Measurements from ENCODE around the gene SLC25A38.
A peak's percentile ranks its signal among the peaks of the same experiment; 100 is the strongest.

The SLC25A38 gene

DNA sequence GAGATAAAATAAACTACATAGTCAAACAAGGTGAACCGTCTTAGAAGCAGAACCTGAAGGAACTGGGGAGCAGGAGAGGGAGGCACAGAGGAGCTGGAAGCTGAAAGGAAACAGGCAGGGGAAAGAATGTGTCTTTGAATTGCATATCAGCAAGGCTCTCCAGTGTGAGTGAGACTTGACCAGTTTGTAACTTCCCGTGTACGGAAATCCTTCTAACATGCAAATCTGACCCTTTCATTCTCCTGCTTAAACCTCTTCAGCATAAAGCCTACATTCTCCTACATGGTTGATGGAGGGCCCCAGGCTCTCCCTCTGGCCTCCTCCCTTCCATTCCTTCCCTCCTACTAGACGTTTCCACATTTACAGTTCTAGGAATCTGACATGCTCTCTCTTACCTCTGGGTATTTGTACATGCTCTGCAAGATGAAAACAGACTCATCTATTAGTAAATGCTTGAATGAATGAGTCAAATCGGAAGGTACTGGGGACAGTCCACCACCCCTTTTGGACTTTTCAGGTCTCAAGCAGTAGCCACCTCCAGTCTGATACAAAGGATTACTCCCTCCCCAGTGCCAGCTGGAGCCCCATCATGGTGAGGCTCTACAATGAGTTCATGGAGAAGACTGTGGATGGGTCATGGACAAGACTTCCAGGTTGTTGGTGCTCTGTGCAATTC is 6.1 kb upstream of the SLC25A38 start:
- no peak for DNase-seq (ENCODE audit: low read depth in 2 of 2)

DNA sequence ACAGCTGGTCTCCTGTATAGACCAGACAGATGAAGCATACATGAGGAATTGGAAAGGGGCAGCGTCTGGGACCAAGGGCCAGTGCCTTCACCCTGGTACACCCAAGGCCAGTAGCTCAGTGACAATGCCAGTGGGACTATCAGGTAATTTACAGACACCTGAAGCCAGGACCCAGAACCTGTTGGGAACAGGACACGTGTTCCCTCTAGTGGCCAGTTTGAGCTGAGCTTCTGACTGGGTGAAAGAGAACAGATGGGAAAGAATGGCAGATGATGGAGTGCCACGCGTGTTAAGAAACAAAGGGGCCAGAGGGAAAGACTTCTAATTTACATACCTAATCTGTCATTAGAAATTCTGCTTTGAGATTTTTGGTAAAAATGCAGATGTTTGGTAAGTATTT is 5.1 kb upstream of the SLC25A38 start:
- no peak for DNase-seq (ENCODE audit: low read depth in 2 of 2)

DNA sequence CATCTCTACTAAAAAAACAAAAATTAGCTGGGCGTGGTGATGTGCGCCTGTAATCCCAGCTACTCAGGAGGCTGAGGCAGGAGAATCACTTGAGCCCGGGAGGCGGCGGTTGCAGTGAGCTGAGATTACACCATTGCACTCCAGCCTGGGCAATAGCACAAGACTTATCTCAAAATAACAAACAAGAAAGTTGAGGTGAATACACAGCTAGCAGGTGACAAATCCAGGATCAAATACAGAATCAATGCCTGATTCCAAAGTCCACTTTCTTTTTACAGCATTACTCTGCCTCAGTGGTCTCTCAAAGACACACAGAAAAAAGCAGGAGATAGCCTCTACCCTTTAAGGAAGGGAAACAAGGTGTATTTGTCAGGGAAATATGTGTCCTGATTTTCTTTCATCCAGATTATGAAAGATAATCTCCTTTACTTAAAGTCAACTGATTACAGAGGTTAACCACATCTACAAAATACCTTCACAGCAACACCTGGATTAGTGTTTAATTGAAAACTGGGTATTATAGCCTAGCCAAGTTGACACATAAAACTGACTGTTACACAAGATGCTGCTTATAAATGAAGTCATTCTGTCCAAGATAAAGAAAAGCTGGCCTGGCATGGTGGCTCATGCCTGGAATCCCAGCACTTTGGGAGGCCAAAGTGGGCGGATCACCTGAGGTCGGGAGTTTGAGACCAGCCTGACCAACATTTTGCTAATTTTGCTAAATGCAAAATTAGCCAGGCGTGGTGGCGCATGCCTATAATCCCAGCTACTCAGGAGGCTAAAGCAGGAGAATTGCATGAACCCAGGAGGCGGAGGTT is 4.0 kb upstream of the SLC25A38 start:
- DNase-seq (ENCODE audit: low read depth in 2 of 2), result no peak

DNA sequence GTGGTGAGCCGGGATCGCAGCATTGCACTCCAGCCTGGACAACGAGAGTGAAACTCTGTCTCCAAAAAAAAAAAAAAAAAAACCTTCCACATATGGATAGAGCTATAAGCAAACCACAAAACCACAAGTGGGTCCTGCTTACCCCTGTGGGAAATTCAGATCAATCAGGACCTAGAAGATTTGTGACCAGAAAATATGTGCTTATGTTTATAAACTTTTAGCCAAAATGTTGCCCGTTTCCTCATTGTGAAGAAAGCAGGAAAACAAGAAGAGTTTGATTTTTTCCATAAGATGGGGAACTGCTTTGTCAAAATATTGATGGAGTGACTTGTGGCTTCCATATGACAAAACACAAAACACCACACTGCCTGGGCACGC is 3.4 kb upstream of the SLC25A38 start:
- DNase-seq (ENCODE audit: low read depth in 2 of 2), result no peak

DNA sequence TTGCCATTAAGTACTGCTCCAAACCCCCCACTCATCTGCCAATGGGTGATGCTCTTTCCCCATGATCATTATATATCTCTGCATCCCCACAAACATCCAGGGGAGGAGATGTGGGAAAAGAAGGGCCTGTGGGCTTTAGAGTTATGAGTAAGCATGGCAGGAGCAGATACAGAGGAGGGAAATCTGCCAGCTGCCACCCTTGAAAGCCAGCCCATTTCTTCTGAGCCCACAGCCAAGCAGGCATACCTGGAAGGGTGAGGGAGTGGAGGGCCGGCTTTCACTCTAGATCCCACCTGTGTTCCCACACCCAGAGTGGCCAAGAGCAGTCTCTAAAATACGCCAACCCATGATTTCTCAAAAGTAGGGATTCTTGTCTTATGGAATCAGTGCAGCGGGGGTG is 1.7 kb upstream of the SLC25A38 start:
- DNase-seq (ENCODE audit: low read depth in 2 of 2), result no peak

DNA sequence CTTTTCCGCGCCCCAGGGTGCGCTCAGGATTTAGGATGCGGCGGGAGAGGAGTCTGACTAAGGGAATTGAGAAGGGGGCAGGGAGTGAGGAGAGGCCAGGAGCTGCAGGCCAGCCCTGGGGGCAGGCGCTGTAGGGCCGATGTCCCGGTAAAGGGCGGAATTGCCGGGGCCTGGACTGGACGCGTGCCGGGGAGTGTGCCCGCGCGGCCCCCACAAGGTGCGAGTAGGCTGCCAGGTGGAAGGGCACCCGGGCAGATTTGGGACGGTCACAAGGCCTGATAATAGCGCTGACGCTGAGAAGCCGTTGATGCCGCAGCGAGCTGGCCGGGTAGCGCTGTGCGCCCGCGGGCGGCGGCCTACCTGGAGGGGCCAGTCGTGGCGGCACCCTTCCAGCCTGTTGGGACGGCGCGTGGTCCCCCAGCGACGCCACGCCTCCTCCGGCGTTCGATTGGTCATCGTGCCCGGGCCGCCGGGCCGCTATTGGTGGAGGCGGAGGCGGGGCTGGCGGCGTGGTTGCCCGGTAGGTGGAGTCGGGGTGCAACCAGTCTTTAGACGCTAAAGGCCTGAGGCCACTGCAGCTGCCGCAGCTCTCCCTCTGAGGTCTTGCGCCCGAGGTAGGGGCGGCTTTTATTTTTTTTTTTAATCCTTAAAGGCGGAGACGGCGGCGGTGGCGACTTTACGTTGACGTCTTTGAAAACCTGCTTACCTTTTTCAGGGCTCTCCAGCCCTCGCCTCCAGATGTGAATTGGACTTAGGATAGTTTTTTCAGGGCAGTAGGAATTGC is 903 bp downstream of the SLC25A38 start:
- peak; percentile 70 to 71 for DNase-seq (ENCODE audit: low read depth in 2 of 2)

DNA sequence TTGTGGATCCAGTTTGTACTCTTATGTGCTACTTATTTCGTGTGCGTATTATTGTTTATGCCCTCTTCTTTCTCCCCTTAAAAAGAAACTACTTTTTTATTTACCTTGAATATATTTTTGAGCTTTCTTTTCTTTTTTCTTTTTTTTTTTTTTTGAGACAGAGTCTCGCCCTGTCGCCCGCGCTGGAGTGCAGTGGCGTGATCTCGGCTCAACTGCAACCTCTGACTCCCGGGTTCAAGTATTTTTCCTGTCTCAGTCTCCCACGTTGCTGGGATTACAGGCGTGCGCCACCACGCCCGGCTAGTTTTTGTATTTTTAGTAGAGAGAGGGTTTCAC is 1.5 kb downstream of the SLC25A38 start:
- DNase-seq (ENCODE audit: low read depth in 2 of 2), result no peak

DNA sequence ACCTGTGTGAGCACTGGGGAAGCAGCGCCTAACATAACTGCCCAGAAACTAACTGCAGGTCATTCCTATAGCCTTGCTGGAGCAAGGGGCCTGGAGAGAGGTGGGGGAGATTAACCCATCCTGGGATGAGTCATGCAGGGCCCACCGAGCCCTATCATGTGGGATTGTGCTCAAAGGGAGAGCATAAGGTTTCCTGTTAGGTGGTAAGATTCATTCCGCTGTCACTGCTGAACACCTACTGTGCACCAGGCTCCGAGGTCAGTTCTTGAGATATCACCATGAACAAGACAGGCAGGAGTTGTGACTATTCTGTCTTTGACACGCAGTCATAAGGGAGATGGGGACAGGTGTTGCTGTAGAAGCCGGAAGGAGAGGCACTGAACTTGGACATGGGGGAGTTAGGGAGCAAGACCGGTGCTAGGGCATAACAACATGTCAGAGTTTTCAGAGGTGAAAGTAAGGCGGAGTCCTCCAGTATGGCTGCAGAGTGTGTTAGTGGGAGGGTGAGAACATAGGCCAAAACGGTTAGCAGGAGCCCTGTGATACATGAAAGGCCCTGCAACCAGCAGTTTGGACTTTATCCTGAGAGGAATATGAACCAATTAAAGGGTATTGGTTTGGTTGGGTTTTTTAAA is 2.4 kb downstream of the SLC25A38 start:
- DNase-seq (ENCODE audit: low read depth in 2 of 2), result no peak

DNA sequence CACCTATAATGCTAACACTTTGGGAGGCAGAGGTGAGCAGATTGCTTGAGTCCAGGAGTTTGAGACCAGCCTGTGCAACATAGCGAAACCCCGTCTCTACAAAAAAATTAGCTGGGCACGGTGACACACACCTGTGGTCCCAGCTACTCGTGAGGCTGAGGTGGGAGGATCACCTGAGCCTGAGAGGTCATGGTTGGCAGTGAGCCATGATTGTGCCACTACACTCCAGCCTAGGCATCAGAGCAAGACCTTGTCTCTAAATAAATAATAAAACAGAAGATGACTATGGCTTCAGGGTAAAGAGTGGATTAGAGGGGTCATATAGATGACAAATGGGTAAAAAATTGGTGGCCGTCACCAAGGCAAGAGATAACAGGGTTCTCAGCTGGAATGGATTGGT is 3.1 kb downstream of the SLC25A38 start:
- no peak for DNase-seq (ENCODE audit: low read depth in 2 of 2)

DNA sequence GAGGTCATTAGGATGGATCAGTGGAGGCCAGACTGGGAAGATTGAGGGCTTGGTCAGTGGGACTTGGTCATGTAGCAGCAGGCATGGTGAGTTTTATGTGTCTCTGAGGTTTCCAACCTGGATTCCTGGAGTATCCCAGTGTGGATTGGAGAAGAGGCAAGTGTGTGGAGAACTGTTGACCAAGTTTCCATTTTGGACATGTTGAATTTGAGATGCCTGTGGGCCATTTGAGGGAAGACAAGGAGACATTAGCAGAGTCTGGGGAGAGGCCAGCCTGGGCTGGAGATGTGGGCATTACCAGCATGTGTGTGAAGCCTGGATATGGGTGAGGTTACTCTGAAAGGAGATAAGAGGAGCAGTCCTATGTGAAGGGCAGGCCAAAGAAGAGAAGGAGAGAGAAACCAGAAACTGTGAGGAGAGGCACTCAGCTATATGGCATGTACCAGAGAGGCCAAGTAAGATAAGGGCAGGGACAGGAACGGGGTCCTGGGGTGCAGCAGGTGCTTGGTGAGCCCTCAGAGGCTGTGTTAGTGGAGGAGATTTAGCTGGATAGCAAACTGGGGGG is 4.3 kb downstream of the SLC25A38 start:
- no peak for DNase-seq (ENCODE audit: low read depth in 2 of 2)

DNA sequence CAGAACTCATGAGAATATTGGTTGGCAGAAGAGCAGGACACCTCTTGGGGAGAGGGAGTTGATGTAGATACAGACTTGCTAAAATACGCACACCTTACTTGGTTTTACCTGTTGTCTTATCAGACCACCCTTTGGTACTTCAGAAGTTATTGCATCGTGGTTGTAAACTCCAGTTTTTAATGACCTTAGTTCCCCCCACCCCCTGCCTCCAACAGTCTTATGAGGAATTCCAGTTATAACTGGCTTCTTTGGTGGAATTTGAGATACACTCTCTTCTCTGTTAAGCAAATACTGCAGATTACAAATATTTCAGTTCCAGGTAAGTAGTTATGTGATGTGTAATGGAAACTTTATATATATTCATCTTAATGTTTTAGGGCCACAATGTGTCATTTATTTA is 5.0 kb downstream of the SLC25A38 start:
- no peak for DNase-seq (ENCODE audit: low read depth in 2 of 2)

DNA sequence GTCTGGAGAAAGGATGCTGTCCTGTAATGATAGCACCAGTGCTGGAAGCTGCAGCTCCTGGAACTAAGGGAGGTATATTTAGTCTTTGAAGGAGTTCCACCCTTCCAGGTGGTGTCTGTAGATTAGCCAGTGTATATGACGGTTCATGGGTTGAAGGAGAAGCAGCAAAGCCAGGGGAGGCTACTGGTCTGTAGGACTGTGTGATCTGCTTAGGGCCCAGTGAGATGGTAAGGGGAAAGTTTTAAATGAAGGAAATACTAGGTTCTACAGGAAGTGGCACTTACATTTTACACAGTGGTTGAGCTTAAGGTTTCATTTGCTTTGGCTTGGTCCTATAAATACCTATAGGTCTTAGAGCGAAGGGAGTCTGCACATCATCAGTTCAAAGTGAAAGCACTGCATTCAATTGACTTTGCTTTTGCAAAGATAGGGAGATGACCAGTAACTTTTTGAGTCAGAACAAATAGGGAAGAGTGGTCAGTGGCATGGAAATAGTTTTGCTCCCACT is 5.6 kb downstream of the SLC25A38 start:
- no peak for DNase-seq (ENCODE audit: low read depth in 2 of 2)

DNA sequence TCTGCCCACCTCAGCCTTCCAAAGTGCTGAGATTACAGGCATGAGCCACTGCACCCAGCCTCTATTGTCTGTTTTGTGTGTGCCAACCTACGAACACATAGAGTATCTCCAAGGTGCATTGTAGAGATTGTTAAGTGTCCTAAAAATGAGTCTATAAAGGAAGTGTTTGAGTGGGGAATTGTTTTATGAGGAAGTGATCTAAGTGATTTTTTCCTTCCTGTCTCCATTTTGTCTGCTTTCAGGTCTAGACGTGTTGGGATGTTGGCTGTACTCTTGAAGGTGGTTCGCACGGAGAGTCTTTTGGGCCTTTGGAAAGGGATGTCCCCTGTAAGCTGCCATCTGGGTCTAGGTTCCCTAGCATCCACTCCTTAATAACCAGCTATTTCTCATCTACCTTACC is 7.0 kb downstream of the SLC25A38 start:
- no peak for DNase-seq (ENCODE audit: low read depth in 2 of 2)

DNA sequence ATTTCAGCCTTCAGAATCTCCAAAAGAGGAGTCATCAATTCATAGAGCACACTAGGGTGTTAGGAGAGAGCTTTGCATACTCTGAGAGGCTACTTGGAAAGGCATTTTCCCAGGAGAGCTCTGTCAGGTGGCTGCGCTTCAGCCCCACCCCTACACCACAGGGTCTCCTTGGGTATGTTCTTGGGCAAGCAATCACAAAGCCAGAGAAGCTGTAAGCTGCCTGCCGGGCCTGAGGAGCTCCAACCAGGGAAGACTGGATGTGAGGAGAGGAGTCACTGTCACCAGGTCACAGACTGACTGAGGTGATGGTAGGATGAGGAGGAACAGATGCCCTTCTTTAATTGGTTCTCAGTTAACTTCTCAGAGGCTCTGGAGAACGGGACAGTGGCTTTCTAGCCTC is 13.5 kb downstream of the SLC25A38 start:
- no peak for DNase-seq (ENCODE audit: low read depth in 2 of 2)

DNA sequence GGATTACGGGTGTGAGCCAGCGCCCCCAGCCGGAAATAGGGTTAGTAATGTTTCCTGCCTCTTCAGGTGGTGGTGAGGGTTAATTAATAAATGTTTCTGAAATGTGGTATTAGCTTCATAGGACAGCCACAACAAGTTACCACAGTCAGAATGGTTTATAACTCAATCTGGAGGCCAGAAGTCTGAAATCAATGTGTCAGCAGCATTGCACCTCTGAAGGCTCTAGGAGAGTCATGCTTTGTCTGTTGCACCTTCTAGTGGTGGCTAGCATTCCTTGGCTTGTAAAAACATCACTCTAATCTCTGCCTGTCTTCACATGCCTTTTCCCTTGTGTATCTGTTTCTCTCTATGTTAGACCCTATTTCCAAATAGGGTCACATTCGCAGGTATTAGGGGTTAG is 15.5 kb downstream of the SLC25A38 start:
- DNase-seq (ENCODE audit: low read depth in 2 of 2), result no peak

DNA sequence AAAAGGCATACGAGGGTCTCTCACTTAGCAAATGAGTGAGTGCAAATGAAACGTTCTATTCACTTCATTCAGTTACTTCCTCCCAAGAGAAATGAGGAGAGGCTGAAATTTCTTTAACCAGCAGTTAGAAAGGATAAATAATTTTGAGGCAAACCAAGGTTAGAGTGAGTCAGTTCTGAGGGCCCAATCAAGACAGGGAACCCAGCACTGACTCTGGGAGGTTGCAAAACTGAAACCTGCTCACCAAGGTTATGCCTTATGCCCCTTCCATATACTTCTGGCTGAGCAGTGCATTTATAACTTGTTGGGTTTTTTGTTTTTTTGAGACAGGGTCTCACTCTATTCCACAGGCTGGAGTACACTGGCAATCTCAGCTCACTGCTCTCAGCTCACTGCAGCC is 18.8 kb downstream of the SLC25A38 start:
- no peak for DNase-seq (ENCODE audit: low read depth in 2 of 2)

DNA sequence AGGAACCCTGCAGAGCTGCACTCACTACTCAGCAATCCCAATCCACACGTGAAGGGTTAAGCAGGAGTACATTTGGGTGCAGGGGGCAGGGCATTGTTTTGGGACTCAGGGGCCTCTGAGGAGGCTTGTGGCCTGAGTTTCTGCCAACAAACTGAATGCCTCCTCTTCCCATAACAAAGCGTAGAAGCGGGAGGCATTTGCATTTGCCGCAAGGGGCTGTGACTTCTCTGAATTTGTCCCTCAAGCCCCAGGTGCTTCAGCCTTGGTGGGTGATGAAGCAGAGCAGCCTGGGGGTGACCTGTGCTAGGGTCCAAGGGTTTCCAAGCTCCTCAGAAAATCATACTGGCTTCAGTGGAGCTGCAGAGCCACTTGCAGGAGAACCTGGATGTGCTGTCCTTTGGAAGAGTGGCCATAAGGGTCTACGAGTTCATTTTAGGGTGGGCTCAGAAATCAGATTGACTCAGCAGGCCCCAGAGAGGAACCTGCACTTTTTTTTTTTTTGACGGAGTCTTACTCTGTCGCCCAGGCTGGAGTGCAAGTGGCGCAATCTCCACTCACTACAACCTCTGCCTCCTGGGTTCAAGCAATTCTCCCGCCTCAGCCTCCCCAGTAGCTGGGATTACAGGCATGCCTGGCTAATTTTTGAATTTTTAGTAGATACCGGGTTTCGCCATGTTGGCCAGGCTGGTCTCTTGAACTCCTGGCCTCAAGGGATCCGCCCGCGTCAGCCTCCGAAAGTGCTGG is 21.9 kb downstream of the SLC25A38 start:
- DNase-seq (ENCODE audit: low read depth in 2 of 2), result no peak

DNA sequence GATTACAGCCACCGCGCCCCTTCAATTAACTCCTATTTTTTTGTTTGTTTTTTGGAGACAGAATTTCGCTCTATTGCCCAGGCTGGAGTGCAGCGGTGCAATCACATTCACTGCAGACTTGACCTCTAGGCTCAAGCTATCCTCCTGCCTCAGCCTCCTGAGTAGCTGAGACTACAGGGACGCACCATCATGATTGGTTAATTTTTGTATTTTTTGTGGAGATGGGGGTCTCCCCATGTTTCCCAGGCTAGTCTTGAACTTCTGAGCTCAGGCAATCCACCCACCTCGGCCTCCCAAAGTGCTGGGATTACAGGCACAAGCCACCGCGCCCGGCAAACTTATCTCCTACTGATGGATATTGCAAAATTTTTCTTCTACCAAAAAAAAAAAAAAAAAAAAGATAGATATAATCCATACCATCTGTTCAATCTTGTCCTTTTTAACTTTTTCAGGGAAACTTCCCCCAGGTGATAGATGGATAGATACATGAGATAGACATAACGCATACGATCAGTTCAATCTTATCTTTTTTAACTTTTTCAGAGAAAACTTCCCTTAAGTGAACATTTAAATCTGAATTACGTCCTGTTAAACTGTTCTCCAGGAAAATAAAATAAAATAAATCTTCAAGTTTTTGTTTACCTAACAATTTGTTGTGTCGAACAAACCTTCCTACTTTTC is 22.7 kb downstream of the SLC25A38 start:
- no peak for DNase-seq (ENCODE audit: low read depth in 2 of 2)

DNA sequence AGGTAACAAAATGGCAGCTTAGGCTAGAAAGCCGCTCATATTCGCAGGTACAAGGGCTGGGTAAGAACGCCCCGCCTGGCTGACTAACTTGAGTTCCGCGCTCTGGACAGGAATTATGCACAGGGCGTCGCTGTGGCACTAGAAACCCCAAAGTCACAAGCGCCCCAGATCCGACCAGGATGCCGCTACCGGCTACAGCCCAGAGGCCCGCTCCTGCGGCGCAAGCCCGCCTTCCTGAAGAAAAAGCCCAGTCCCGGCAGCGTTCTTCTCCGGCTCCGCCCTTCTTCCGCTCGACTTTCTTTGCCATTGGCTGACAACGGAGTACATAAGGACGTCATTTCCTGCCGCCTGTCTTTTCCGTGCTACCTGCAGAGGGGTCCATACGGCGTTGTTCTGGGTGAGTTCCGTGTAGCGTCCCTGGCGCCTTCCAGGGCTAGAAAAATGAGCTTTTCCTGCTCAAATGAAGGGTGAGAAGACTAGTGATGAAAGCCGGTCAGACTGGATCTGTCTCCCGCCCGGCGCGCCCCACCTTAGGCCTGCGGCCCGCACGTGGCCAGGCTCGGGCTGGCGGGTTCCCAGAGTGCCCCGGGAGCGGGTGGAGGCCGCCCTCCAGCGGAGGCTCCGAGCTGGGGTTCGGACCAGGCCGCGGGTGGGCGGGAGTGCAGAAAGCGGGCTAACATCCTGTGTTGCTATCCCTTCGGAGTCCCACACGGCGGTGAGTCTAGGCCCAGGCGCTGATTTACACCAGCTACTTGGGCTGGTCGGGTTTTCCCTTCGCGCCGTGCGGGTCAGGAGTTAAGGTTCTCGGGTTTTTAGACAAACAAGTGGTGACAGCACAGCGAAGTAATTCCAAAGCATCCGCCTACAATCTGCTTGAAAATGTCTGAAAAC is 23.4 kb downstream of the SLC25A38 start, which contains the start of gene RPSA:
RPSA (plus strand) TSS at position 353 of the 891 bp plus-strand sequence. CDS start 934 bp downstream, outside the sequence.
- DNase-seq (ENCODE audit: low read depth in 2 of 2), result peak; percentile 91 to 92
